DMS79 (cell line): Measurements from ENCODE around the gene RABL3.
"Not testable (repeated sequence)": the region's sequence is repeated elsewhere in the genome, so short reads cannot be mapped to it uniquely, and the experiment has no call there.

Experiments
- DNase-seq: peaks from one replicate; lab custom pipeline; 2025; lab: John Stamatoyannopoulos, UW

RABL3 gene

DNA sequence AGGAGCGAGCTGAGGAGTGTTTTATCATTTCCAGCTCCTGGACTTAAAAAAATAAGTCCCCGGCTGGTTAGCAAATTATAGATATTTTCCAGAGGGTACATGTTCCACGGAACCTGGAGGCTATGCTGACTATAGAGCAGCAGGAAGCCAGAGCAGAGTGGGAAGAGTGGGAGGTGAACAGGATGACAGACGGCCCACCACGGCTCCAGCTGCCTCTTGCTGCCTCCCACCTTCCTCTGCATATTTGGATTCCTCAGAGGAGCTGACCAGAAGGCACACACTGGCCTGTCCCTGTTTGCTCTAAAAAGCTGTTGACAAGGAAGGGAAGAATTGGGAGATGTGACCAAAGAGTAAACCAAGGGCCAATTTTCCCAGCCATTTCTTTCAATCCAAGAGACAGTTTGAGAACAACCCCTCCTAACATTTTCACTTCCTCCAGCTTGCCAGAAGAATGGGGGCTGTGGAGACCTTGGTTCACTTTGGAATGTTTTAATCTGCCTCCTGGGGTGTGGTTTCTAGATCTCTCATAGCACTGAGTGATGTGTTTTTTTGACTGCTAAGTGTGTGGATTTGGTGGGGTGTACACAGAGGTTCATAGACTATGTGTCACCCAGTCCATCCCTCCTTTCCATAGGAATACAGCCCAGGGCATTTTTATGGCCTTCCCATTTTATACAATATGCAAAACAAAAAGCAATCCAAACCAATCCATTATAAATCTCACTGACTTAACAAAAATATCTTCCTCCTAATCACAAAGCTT is 97.1 kb downstream of the RABL3 start:
- no peak for DNase-seq

- DNase-seq = no peak
Observed at GRCh38 chr3:120642368-120642948, 99.9 kb downstream of the RABL3 start.

DNA sequence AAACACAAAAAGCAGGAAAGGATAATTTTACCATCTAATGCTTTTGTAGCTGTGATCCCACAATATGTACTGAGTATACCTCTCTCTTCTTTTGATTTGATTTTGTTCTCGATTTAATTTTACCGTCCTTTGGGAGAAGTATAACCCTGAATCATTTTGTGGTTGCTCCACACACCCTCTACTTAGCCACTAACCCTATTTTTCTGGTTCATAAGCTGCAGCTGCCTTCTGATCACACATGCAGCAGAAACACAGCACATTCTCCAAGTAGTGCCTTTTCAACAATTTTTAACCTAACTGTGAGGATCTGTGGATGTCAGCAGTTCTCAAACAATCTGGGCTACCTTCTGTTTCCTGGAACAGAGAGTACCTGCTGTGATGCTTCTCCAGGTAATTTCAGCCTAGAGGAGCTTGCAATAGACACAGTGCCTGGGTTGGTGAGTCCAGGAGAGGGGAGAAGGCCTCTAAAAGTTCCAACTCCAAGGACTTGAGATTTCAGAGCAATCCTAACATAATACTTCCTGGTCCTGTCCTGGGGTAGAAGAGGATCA is 100.5 kb downstream of the RABL3 start:
- DNase-seq = no peak

DNA sequence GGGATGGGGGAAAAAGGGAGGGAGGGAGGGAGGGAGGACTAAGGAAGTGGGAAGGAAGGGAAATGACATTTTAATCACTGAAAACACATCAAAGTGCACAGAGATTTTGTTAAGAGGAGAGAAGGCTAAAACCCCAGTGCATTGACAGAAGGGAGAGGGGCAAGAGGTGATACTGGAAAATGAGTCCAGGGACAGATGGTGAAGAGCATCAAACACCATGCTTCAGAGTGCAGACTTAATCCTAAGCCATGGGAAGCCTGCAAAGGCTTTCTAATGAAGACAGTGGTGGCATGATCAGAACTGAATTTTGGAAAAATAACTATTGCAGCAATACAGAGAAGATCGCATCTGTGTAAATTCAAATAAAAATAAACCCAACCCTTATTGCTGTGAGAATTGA is 102.1 kb downstream of the RABL3 start:
- no peak for DNase-seq

GRCh38 chr3:120638820-120639219 is 103.5 kb downstream of the RABL3 start:
- not testable (repeated sequence) for DNase-seq

DNA sequence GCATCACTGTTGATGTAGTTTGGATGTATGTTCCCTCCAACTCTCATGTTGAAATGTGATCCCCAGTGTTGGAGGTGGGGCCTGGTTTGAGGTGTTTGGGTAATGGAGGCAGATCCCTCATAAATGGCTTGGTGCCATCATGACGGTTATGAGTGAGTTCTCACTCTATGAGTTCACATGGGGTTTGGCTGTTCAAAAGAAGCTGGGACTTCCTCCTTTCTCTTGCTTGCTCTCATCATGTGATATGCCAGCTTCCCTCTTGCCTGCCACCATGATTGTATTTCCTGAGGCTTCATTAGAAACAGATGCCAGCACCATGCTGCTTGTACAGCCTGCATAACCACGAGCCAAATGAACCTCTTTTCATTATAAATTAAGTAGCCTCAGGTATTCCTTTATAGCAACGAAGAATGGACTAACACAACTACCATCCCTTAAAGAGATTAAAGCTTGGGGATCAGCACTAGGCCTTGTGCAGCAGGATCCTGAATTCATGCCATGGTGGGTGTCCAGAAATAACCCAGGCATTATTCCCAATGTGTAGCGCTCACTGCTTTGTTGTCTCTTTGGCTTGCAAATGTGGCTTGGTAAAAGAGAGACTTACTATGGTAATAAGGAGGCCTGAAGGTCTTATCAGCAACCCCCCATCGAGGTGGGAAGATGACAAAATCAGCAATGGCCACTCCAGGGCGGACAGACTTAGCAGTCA is 104.3 kb downstream of the RABL3 start:
- no peak for DNase-seq

DNA sequence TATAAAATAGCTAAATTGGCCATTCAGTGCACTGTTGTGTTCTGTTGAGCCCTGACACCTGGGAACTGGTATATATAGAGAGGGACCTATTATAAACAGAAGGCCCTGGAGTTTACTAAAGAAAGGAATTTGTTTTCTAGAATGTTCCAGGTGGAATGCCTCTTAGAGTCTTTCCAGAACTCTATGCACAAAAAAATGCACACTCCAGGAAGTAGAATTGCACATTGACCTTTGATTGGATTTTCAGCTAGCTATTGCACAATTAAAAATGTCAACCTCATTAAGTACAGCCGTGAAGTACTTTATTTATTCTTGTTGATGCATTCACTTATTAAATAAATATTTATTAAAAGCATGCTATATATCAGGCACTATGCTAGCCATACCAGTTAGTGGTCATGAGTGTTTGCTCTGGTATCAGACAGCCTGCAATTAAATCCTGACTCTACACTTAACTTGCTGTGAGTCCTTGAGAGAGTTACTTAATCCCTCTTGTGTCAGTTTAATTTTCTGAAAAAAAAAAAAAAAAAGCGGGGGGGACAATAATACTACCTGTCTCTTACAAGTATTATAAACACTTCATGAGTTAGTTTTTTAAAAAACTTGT is 105.4 kb downstream of the RABL3 start:
- peak; percentile 32 for DNase-seq
